HG03469 (cell line): ENCODE data around the gene BTBD2.
"Not testable (repeated sequence)": the region's sequence is repeated elsewhere in the genome, so short reads cannot be mapped to it uniquely, and the experiment has no call there.

Source experiments
- ATAC-seq: cut with Tn5 transposase; IDR thresholded peaks from one replicate; pipeline ENCODE4 v1.9.1; 2021; ENCODE audit warnings: mild to moderate bottlenecking, moderate library complexity, moderate number of reproducible peaks; ENCODE audit not compliant: unreplicated experiment

The BTBD2 gene

GRCh38 chr19:2040647-2041432 lies 25.3 kb upstream of the BTBD2 start:
- ATAC-seq: no peak

GRCh38 chr19:2039959-2040646 lies 24.6 kb upstream of the BTBD2 start:
- no peak for ATAC-seq

GRCh38 chr19:2039089-2039958 lies 23.8 kb upstream of the BTBD2 start:
- ATAC-seq: no peak

- ATAC-seq: no peak
Observed at GRCh38 chr19:2038284-2039088, 23.0 kb upstream of the BTBD2 start.

- ATAC-seq: no peak
Observed at GRCh38 chr19:2037651-2038255, 22.2 kb upstream of the BTBD2 start.

DNA sequence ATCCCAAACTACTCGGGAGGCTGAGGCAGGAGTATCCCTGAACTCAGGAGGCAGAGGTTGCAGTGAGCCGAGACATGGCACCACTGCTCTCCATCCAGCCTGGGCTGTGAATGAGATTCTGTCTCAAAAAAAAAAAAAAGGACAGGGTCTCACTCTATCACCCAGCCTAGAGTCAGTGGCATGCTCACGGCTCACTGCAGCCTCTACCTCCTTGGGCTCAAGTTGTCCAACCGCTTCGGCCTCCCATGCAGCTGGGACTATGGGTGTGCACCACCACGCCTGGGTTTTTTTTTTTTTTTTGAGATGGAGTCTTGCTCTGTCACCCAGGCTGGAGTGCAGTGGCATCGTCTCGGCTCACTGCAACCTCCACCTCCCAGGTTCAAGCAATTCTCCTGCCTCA lies 20.9 kb upstream of the BTBD2 start:
- no peak for ATAC-seq

DNA sequence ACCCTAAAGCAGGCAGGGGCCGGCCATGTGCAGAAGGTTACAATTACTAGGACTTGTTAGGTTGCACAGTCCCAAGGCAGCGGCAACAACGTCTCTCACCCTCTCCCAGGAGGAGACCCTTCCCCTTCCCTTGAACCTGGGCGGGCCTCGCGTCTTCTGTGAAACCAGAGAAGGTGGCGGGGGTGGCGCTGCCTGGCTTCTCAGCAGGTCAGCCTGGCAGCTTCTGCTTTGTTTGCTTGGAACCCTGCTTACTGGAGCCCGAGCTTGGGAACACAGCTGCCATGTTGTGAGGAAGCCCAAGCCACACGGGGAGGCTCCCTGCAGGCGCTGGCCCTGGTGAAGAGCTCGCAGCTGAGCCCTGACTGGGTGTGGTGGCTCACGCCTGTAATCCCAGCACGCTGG lies 20.1 kb upstream of the BTBD2 start:
- no peak for ATAC-seq

- no peak for ATAC-seq
Observed at GRCh38 chr19:2034729-2035589, 19.4 kb upstream of the BTBD2 start.

GRCh38 chr19:2034253-2034652 lies 18.7 kb upstream of the BTBD2 start:
- not testable (repeated sequence) for ATAC-seq

GRCh38 chr19:2033825-2034159 lies 18.3 kb upstream of the BTBD2 start:
- ATAC-seq: no peak

DNA sequence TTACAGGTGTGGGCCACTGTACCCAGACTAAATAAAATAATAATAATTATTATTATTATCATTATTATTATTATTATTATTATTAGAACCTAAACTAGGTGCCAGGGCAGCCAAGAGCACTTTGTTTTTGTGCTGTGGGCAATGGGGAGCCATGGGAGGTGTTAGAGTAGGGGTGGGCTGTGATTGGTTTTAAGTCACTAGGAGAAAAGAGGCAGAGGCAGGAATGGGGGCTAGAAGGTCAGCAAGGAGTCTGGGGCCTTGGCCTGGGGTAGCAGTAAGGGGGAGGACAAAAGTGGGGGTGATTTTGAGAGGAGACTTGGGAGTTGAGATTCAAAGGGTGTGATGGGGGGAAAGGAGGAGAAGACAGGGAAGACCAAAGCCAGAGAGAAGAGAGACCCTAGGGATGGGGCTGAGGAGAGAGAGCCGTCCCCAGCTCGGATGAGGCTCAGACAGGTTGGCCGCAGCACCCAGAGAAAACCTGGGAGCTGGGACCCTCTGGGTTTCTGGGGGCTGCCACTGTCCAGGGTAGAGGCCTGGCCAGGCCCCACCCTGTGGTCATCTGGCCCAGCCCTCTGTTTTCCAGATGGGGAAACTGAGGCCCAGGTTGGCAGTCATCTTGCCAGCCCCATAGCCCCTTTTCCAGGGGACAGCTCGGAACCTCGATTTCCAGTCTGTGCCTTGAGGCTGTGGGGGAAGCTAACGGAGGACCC lies 17.8 kb upstream of the BTBD2 start:
- ATAC-seq: no peak

DNA sequence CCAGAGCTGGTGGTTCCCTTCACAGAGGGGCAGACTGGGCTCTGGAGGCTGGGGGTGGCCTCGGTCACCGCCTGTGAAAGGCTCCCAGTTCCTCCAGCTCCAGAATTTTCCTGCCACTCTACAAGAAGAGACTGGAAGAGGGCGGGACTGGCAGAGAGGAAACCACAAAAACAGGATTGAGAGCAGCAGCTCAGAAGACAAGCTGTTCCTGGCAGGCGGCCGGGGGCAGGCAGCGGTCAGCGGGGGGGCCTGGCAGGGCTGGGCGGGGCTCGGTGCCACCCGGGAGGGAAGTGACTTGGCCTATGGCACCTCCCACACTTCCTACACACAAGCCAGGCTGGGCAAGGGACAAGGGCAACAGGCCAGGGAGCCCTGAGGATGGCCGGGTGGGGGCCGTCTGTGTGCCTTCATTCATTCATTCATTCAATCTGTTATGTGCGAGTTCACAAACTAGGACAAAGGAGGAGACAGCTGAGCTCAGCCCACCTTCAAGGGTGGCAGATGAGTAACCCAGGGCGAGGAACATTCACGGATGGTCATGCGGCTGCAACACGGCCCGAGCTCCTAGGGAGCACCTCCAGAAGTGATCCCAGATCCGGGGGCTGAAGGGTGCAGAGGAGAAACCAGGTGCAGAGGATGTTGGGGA lies 16.9 kb upstream of the BTBD2 start:
- ATAC-seq: no peak

DNA sequence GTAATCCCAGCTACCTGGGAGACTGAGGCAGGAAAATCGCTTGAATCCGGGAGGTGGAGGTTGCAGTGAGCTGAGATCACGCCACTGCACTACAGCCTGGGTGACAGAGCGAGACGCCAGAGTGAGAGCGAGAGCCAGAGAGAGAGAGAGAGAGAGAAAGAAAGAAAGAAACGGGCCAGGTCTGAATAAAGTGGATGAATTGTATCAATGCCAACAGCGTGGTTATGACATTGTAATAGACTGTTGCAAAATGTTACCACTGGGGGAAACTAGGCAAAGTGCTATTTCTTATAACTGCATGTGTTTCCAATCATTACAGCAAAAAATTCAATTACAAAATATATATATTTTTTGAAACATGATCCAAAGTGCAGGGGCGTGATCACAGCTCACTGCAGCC lies 11.8 kb upstream of the BTBD2 start:
- no peak for ATAC-seq

GRCh38 chr19:2026770-2027169 lies 11.3 kb upstream of the BTBD2 start:
- no peak for ATAC-seq

GRCh38 chr19:2022289-2022688 lies 6.8 kb upstream of the BTBD2 start:
- no peak for ATAC-seq

- no peak for ATAC-seq
Observed at GRCh38 chr19:2021453-2022140, 6.1 kb upstream of the BTBD2 start.

DNA sequence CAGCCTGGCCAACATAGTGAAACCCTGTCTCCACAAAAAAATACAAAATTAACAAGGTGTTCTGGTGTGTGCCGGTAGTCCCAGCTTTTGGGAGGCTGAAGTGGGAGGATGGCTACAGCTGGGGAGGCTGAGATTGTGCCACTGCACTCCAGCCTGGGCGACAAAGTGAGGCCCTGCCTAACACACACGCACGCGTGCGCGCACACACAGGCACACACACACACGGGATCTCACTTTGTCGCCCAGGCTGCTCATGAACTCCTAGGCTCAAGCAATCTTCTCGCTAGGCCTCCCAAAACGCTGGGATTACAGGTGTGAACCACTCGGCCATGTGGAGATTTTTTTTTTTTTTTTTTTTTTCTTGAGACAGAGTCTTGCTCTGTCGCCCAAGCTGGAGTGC lies 3.2 kb upstream of the BTBD2 start:
- ATAC-seq: no peak
